GM19043 (cell line): ENCODE results near the gene TMEM220.

Source experiments
- ATAC-seq: cut with Tn5 transposase; IDR thresholded peaks from one replicate; pipeline ENCODE4 v1.9.1; 2021; ENCODE audit warnings: low read depth; ENCODE audit not compliant: unreplicated experiment

The TMEM220 gene

GRCh38 chr17:10673312-10673711 lies 56.5 kb downstream of the TMEM220 start:
- ATAC-seq, result no peak

- ATAC-seq, result no peak
Measured at GRCh38 chr17:10668775-10669174, 61.0 kb downstream of the TMEM220 start.

GRCh38 chr17:10666906-10667305 lies 62.9 kb downstream of the TMEM220 start:
- no peak for ATAC-seq

- no peak for ATAC-seq
Measured at GRCh38 chr17:10664571-10664970, 65.3 kb downstream of the TMEM220 start.
